Thymus (tissue), 11 donors: ENCODE measurements around the gene PIR. TPM values are rescaled to one million over a fixed set of nuclear protein-coding genes. Genes with fewer than 3 reads are reported as not detected.

Source experiments
- DNase-seq, 9 donors: peaks; one replicate each; pipeline ENCODE4 v3.0.0-alpha.2; 2013; ENCODE audit warnings: low spot score in 9 of 9, low read depth in 6 of 9, missing footprints in 1 of 9
- H3K27ac ChIP-seq, 2 donors: one replicate each; pipeline ENCODE4 v1.5.1; 2013; ENCODE audit warnings: control low read depth in 1 of 2, low read depth in 1 of 2, low read length in 1 of 2, mild to moderate bottlenecking in 1 of 2, moderate library complexity in 1 of 2
- H3K27me3 ChIP-seq, 2 donors: one replicate each; pipeline ENCODE4 v1.5.1; 2013; ENCODE audit warnings: low read length in 1 of 2; ENCODE audit not compliant: control insufficient read depth in 2 of 2, insufficient read depth in 1 of 2
- H3K36me3 ChIP-seq, 2 donors: one replicate each; pipeline ENCODE4 v1.5.1; 2013; ENCODE audit warnings: low read length in 1 of 2, mild to moderate bottlenecking in 1 of 2, moderate library complexity in 1 of 2; ENCODE audit not compliant: control insufficient read depth in 2 of 2, insufficient read depth in 2 of 2
- H3K4me1 ChIP-seq, 2 donors: one replicate each; pipeline ENCODE4 v1.5.1; 2013; ENCODE audit warnings: low read length in 2 of 2; ENCODE audit not compliant: control insufficient read depth in 2 of 2, insufficient read depth in 2 of 2
- H3K4me3 ChIP-seq, 2 donors: one replicate each; pipeline ENCODE4 v1.5.1; 2013; ENCODE audit warnings: low read length in 2 of 2, control low read depth in 1 of 2, mild to moderate bottlenecking in 1 of 2
- H3K9me3 ChIP-seq, 2 donors: one replicate each; pipeline ENCODE4 v1.5.1; 2013; ENCODE audit warnings: low read length in 1 of 2, mild to moderate bottlenecking in 1 of 2; ENCODE audit not compliant: control insufficient read depth in 2 of 2, insufficient read depth in 1 of 2
- WGBS: extraction: QIAGEN DNeasy Blood & Tissue Kit; methylation state at CpG from one replicate; pipeline ENCODE4 v1.1.7; 2013; 5-methylcytosine and 5-hydroxymethylcytosine counted together
- polyA plus RNA-seq: library from polyadenylated mRNA; stranded (reverse); fragments of 200-250 nt; gene quantifications from one replicate; pipeline ENCODE4 v1.2.3, GENCODE V29; 2013
- total RNA-seq: library from RNA; stranded (reverse); fragments of 120-200 nt; gene quantifications from one replicate; pipeline ENCODE4 v1.2.4, GENCODE V29; 2013
- donor health status: healthy.

Gene PIR
- total and polyA plus RNA-seq, 2 donors: 4.6 to 13.0 TPM

GRCh38 chrX:15441464-15441863 lies 51.7 kb downstream of the PIR start:
- H3K27me3 ChIP-seq: no peaks in the 10 kb centered on the region
- H3K36me3 ChIP-seq: no peaks in the 10 kb centered on the region
- H3K4me3 ChIP-seq: no peak overlapping the region
- WGBS: 98% methylated on average over 5 of the region's 5 CpGs
- H3K27ac ChIP-seq: no peak overlapping the region
- DNase-seq: no peak
- H3K4me1 ChIP-seq: no peaks in the 10 kb centered on the region
- no peaks in the 10 kb centered on the region for H3K9me3 ChIP-seq

- Histone ChIP-seq H3K9me3 (no peaks in the 10 kb centered on the region), H3K36me3 (no peaks in the 10 kb centered on the region), H3K27me3 (no peaks in the 10 kb centered on the region), H3K27ac (no peak overlapping the region), H3K4me1 (no peaks in the 10 kb centered on the region), H3K4me3 (no peak overlapping the region)
- no peak for DNase-seq
- WGBS: 92% methylated on average over 3 of the region's 3 CpGs
Observed at GRCh38 chrX:15438332-15438731, 54.8 kb downstream of the PIR start.

- no peaks in the 10 kb centered on the region for H3K36me3 ChIP-seq
- no peak for DNase-seq
- H3K27ac ChIP-seq: no peak overlapping the region
Observed at GRCh38 chrX:15437724-15438123, 55.4 kb downstream of the PIR start.

GRCh38 chrX:15435836-15436619 lies 57.1 kb downstream of the PIR start:
- H3K27me3 ChIP-seq: no peaks in the 10 kb centered on the region
- H3K9me3 ChIP-seq: no peaks in the 10 kb centered on the region
- no peak for DNase-seq
- no peak overlapping the region for H3K4me3 ChIP-seq
- H3K36me3 ChIP-seq: no peaks in the 10 kb centered on the region
- 94% methylated on average over 2 of the region's 2 CpGs for WGBS
- H3K4me1 ChIP-seq: no peaks in the 10 kb centered on the region
- no peak overlapping the region for H3K27ac ChIP-seq

More at GRCh38 chrX:15437724-15438123, 55.4 kb downstream of the PIR start:
- H3K27me3 ChIP-seq: no peaks in the 10 kb centered on the region
- H3K4me1 ChIP-seq: no peaks in the 10 kb centered on the region
- H3K4me3 ChIP-seq: no peak overlapping the region
- H3K9me3 ChIP-seq: no peaks in the 10 kb centered on the region
- 96% methylated on average over 1 of the region's 1 CpG for WGBS

GRCh38 chrX:15434205-15434604 lies 58.9 kb downstream of the PIR start:
- no peak overlapping the region for H3K4me3 ChIP-seq
- DNase-seq: no peak
- H3K36me3 ChIP-seq: no peaks in the 10 kb centered on the region
- H3K4me1 ChIP-seq: no peaks in the 10 kb centered on the region
- WGBS: 90% methylated on average over 2 of the region's 2 CpGs
- H3K27ac ChIP-seq: no peak overlapping the region
- no peaks in the 10 kb centered on the region for H3K9me3 ChIP-seq
- no peaks in the 10 kb centered on the region for H3K27me3 ChIP-seq

- Histone ChIP-seq H3K4me3 (no peak overlapping the region), H3K36me3 (no peaks in the 10 kb centered on the region)
- whole genome bisulfite sequencing: 31% methylated on average over 1 of the region's 1 CpG
Observed at GRCh38 chrX:15430584-15430983, 62.5 kb downstream of the PIR start.

GRCh38 chrX:15430076-15430475 lies 63.1 kb downstream of the PIR start:
- Histone ChIP-seq H3K4me3 (no peak overlapping the region), H3K9me3 (no peaks in the 10 kb centered on the region), H3K4me1 (no peaks in the 10 kb centered on the region), H3K27me3 (no peaks in the 10 kb centered on the region), H3K36me3 (no peaks in the 10 kb centered on the region), H3K27ac (no peak overlapping the region)
- WGBS: 88% methylated on average over 2 of the region's 2 CpGs
- DNase-seq: no peak

More at GRCh38 chrX:15430584-15430983, 62.5 kb downstream of the PIR start:
- Histone ChIP-seq H3K4me1 (no peaks in the 10 kb centered on the region), H3K27me3 (no peaks in the 10 kb centered on the region), H3K9me3 (no peaks in the 10 kb centered on the region), H3K27ac (no peak overlapping the region)
- no peak for DNase-seq

- Histone ChIP-seq H3K9me3 (no peaks in the 10 kb centered on the region), H3K36me3 (no peaks in the 10 kb centered on the region), H3K27ac (no peak overlapping the region), H3K4me1 (no peaks in the 10 kb centered on the region), H3K4me3 (no peak overlapping the region), H3K27me3 (no peaks in the 10 kb centered on the region)
- 97% methylated on average over 1 of the region's 1 CpG for WGBS
- DNase-seq: no peak
Observed at GRCh38 chrX:15425024-15425423, 68.1 kb downstream of the PIR start.

GRCh38 chrX:15418707-15419181 lies 74.4 kb downstream of the PIR start:
- H3K9me3 ChIP-seq: no peaks in the 10 kb centered on the region
- no peaks in the 10 kb centered on the region for H3K4me1 ChIP-seq
- no peaks in the 10 kb centered on the region for H3K27me3 ChIP-seq
- H3K4me3 ChIP-seq: no peak overlapping the region
- H3K36me3 ChIP-seq: no peaks in the 10 kb centered on the region
- no peak overlapping the region for H3K27ac ChIP-seq
- 90% methylated on average over 3 of the region's 3 CpGs for WGBS
- DNase-seq: no peak
